K562 (cell line): ENCODE results near the gene PCDH9. TPM values are rescaled to one million over a fixed set of nuclear protein-coding genes. Genes with fewer than 3 reads are reported as not detected.

Experiments
- ATAC-seq: fragments of 200-7000 bp; cut with Tn5 transposase; 3 replicates; pipeline ENCODE4 v1.9.1; 2020; ENCODE audit warnings: moderate library complexity
- BruUV-seq: library from RNA; stranded (reverse); fragments of 400-500 nt; replicated peaks from 2 replicates; lab custom pipeline; 2021; lab: Mats Ljungman, UMichigan
- CTCF ChIA-PET: fragments of 300-600 bp; formaldehyde crosslinking; extraction: SDS; loops from one replicate; lab custom pipeline; 2021; ENCODE audit warnings: low intra/inter-chr PET ratio; lab: Yijun Ruan, JAX
- POLR2A ChIA-PET: fragments of 300-600, 350-650 bp; sonication (Branson Sonifier 250); formaldehyde crosslinking; extraction: SDS; loops from one replicate; lab custom pipeline; 2021; ENCODE audit warnings: antibody characterized with exemption, inconsistent platforms; lab: Yijun Ruan, JAX
- DNase-seq, 4 experiments: peaks; one replicate each; pipeline versions ENCODE4 v3.0.0 to v3.0.0-alpha.2; 2011 to 2018; ENCODE audit warnings: low spot score in 3 of 4, mixed read lengths in 3 of 4; ENCODE audit errors: extremely low read depth in 1 of 4
- FAIRE-seq: peaks from 2 replicates; lab custom pipeline; 2011; peaks lifted over from hg19 to GRCh38; lab: Jason Lieb, UNC
- H2AFZ ChIP-seq: 2 replicates; pipeline ENCODE4 v1.6.0; 2011; ENCODE audit warnings: low read depth, low read length, control low read depth, inconsistent platforms
- H3K27ac ChIP-seq: fragments of 200-600 bp; 3 replicates; pipeline ENCODE4 v1.8.0; 2011; ENCODE audit warnings: low read depth, mild to moderate bottlenecking, control low read depth, inconsistent platforms, low read length, moderate library complexity, mixed read lengths; ENCODE audit errors: extremely low read depth
- H3K27me3 ChIP-seq, 2 experiments: fragments of 300-600 bp in 1 of 2; 2 replicates in 1 of 2; 3 replicates in 1 of 2; pipeline versions ENCODE4 v1.6.0 to v1.8.0; 2011; ENCODE audit warnings: inconsistent platforms in 2 of 2, low read length in 2 of 2, mild to moderate bottlenecking in 1 of 2, mixed read lengths in 1 of 2, moderate library complexity in 1 of 2; ENCODE audit not compliant: control insufficient read depth in 2 of 2, insufficient read depth in 2 of 2
- H3K36me3 ChIP-seq: fragments of 300-600 bp; 3 replicates; pipeline ENCODE4 v1.8.0; 2011; ENCODE audit warnings: mild to moderate bottlenecking, low read length, inconsistent platforms; ENCODE audit not compliant: control insufficient read depth, insufficient read depth
- H3K4me1 ChIP-seq, 2 experiments: fragments of 200-600 bp in 1 of 2; replicated peaks in 1 of 2; 2 replicates in 1 of 2; 3 replicates in 1 of 2; pipeline versions ENCODE4 v1.5.1 to v1.8.0; 2011; ENCODE audit warnings: inconsistent platforms in 2 of 2, low read length in 2 of 2, mild to moderate bottlenecking in 1 of 2, mixed read lengths in 1 of 2, moderate library complexity in 1 of 2; ENCODE audit not compliant: control insufficient read depth in 2 of 2, insufficient read depth in 2 of 2
- H3K4me2 ChIP-seq: 2 replicates; pipeline ENCODE4 v1.6.1; 2011; ENCODE audit warnings: low read length, control low read depth, inconsistent platforms, mixed read lengths; ENCODE audit not compliant: insufficient read depth
- H3K4me3 ChIP-seq: fragments of 200-600 bp; sonication (generic), shearing (Covaris generic); 2 replicates; pipeline ENCODE4 v1.5.1; 2016; ENCODE audit warnings: control low read depth, inconsistent platforms
- H3K79me2 ChIP-seq: fragments of 200-600 bp; 3 replicates; pipeline ENCODE4 v1.8.0; 2011; ENCODE audit warnings: low read length, inconsistent platforms; ENCODE audit not compliant: control insufficient read depth, insufficient read depth
- H3K9ac ChIP-seq, 2 experiments: 2 replicates each; pipeline versions ENCODE4 v1.6.0 to v1.6.1; 2011; ENCODE audit warnings: low read depth in 2 of 2, low read length in 2 of 2, control low read depth in 1 of 2, inconsistent platforms in 1 of 2, mild to moderate bottlenecking in 1 of 2, mixed read lengths in 1 of 2; ENCODE audit not compliant: insufficient read depth in 1 of 2
- H3K9me1 ChIP-seq: one replicate; pipeline ENCODE4 v1.6.0; 2011; ENCODE audit warnings: inconsistent platforms, mild to moderate bottlenecking, low read length, moderate library complexity; ENCODE audit not compliant: control insufficient read depth, insufficient read depth
- H3K9me3 ChIP-seq: replicated peaks from 2 replicates; pipeline ENCODE4 v1.5.1; 2011; ENCODE audit warnings: low read depth, low read length, inconsistent platforms; ENCODE audit not compliant: control insufficient read depth, insufficient read depth
- H4K20me1 ChIP-seq: replicated peaks from 2 replicates; pipeline ENCODE4 v1.6.1; 2011; ENCODE audit warnings: low read length, inconsistent platforms, mixed read lengths; ENCODE audit not compliant: control insufficient read depth, insufficient read depth
- ESRRA ChIP-seq: fragments of 450-650 bp; IDR thresholded peaks from 2 replicates; pipeline ENCODE4 v1.6.1; 2014; ENCODE audit warnings: low read depth, mild to moderate bottlenecking, moderate library complexity, borderline replicate concordance
- GTF2A2 ChIP-seq: IDR thresholded peaks from 2 replicates; pipeline ENCODE4 v1.6.1; 2016; ENCODE audit warnings: mild to moderate bottlenecking, missing genetic modification characterization, missing compliant biosample characterization
- MIER1 ChIP-seq: fragments of 450-650 bp; IDR thresholded peaks from 2 replicates; pipeline ENCODE4 v1.6.1; 2016; ENCODE audit warnings: antibody characterized with exemption, mild to moderate bottlenecking, low read depth
- SRSF7 ChIP-seq: fragments of 200-400 bp; formaldehyde crosslinking; optimal IDR thresholded peaks from 2 replicates; pipeline ENCODE3; 2017; ENCODE audit warnings: mild to moderate bottlenecking, low read depth, low read length
- WGBS: fragments of 100-300 bp; shearing (Covaris generic); methylation state at CpG from one replicate; pipeline ENCODE4 v1.1.6; 2016; ENCODE audit warnings: low coverage, mixed read lengths; ENCODE audit not compliant: insufficient coverage; ENCODE audit errors: missing lambda C conversion rate; 5-methylcytosine and 5-hydroxymethylcytosine counted together
- in situ Hi-C: fragments of 300-500 bp; cut with MboI; formaldehyde crosslinking; loops from 4 replicates; pipeline ENCODE4 v1.15.0; 2018; ENCODE audit warnings: inconsistent platforms, mixed read lengths
- intact Hi-C: fragments of 100-400 bp; cut with micrococcal nuclease; formaldehyde crosslinking; loops from 2 replicates; pipeline ENCODE4 v1.14.2; 2022
- polyA plus RNA-seq, 8 experiments: library from polyadenylated mRNA; depleted of rRNA in 4 of 8; stranded (reverse) in 5 of 8; unstranded in 3 of 8; fragments of >200 nt; fragmentation: Nextera tagmentation in 2 of 8; fragmentation: Illumina TruSeq in 1 of 8; extraction: Ambion mirVana in 2 of 8; extraction: Trizol in 1 of 8; gene quantifications; 2 replicates each; pipeline versions ENCODE4 v1.2.1 to v1.2.3, GENCODE V29; 2011 to 2014; ENCODE audit warnings: inconsistent platforms in 1 of 8, missing spikeins in 1 of 8
- total RNA-seq, 7 experiments: library from RNA; depleted of rRNA in 6 of 7; stranded (reverse); fragments of >200 nt in 6 of 7; fragmentation: Illumina TruSeq in 2 of 7; extraction: Trizol in 2 of 7; gene quantifications; 2 replicates each; pipeline versions ENCODE4 v1.2.1 to v1.2.3, GENCODE V29; 2011 to 2021; ENCODE audit warnings: low replicate concordance in 1 of 7

Gene PCDH9
- total and polyA plus RNA-seq, 9 of the 15 experiments (the other 6 are each of a cell fraction or from before 2014, with no cell fraction given), result 1.1 to 6.7 (median 4.9) TPM

GRCh38 chr13:67117010-67117550 is 113.1 kb downstream of the PCDH9 start:
- Histone ChIP-seq H3K9ac (no peak overlapping the region), H3K79me2 (peaks cover 10% of the 10 kb centered on the region; the same call in 2 of the 3 replicates), H3K9me3 (0 out of 2 replicates have a peak, but pooled peaks cover 2% of the 10 kb centered on the region), H3K27ac (no peak overlapping the region), H3K4me3 (no peak overlapping the region), H3K27me3 (no peaks in the 10 kb centered on the region), H2AFZ (no peak overlapping the region), H3K9me1 (no peaks in the 10 kb centered on the region), H4K20me1 (no peaks in the 10 kb centered on the region), H3K4me1 (no peaks in the 10 kb centered on the region; a peak in 1 of 5 replicates), H3K4me2 (no peak overlapping the region), H3K36me3 (no peaks in the 10 kb centered on the region)
- ChIA-PET POLR2A (interaction anchor here (0.8 kb wide), 1 partner anchor 453 kb away, joined by 4 read pairs; no protein-coding TSS in a partner anchor), CTCF (no interaction called here)
- DNase-seq, result no peak
- no TSS peak for BruUV-seq
- no peak for FAIRE-seq
- intact Hi-C loops, result no loop called here
- in situ Hi-C loops, result no loop called here
- TF ChIP-seq GTF2A2 (no peak), SRSF7 (no peak)
- ATAC-seq, result no peak
- 55% methylated on average over 3 of the region's 3 CpGs for WGBS

- no TSS peak for BruUV-seq
- POLR2A ChIA-PET, result no interaction called here
- no peak for TF ChIP-seq ESRRA
- TF ChIP-seq MIER1, result no peak
- H3K4me3 ChIP-seq, result no peak overlapping the region
- in situ Hi-C loops, result no loop called here
- FAIRE-seq, result no peak
- peaks cover 13% of the 10 kb centered on the region; the same call in 2 of the 3 replicates for H3K79me2 ChIP-seq
- no peak overlapping the region for H3K27ac ChIP-seq
- H3K9ac ChIP-seq, result no peak overlapping the region
- peaks cover 0 to 4% of the 10 kb centered on the region in 2 experiments; a peak in 2 of 5 replicates for H3K4me1 ChIP-seq
- no peak overlapping the region for H2AFZ ChIP-seq
- no peak for ATAC-seq
- peaks cover 8% of the 10 kb centered on the region; the same call in 1 of the 2 replicates for H3K9me3 ChIP-seq
- CTCF ChIA-PET, result no interaction called here
- H3K27me3 ChIP-seq, result no peaks in the 10 kb centered on the region
- WGBS, result 50% methylated on average over 1 of the region's 2 CpGs
- H4K20me1 ChIP-seq, result no peaks in the 10 kb centered on the region
- H3K36me3 ChIP-seq, result no peaks in the 10 kb centered on the region
- H3K4me2 ChIP-seq, result no peak overlapping the region
- no peak for DNase-seq
- intact Hi-C loops, result no loop called here
- no peaks in the 10 kb centered on the region for H3K9me1 ChIP-seq
Measured at GRCh38 chr13:67107979-67108378, 122.2 kb downstream of the PCDH9 start.
